SH-SY5Y (cell line): ENCODE results near the gene CNP.

Experiments
- GATA2 ChIP-seq: IDR thresholded peaks from 2 replicates; pipeline ENCODE4 v1.6.1; 2011; ENCODE audit warnings: mild to moderate bottlenecking, low read depth, low read length
- GATA3 ChIP-seq: IDR thresholded peaks from 2 replicates; pipeline ENCODE4 v1.6.1; 2011; ENCODE audit warnings: low read depth, mild to moderate bottlenecking, low read length, moderate library complexity

DNA sequence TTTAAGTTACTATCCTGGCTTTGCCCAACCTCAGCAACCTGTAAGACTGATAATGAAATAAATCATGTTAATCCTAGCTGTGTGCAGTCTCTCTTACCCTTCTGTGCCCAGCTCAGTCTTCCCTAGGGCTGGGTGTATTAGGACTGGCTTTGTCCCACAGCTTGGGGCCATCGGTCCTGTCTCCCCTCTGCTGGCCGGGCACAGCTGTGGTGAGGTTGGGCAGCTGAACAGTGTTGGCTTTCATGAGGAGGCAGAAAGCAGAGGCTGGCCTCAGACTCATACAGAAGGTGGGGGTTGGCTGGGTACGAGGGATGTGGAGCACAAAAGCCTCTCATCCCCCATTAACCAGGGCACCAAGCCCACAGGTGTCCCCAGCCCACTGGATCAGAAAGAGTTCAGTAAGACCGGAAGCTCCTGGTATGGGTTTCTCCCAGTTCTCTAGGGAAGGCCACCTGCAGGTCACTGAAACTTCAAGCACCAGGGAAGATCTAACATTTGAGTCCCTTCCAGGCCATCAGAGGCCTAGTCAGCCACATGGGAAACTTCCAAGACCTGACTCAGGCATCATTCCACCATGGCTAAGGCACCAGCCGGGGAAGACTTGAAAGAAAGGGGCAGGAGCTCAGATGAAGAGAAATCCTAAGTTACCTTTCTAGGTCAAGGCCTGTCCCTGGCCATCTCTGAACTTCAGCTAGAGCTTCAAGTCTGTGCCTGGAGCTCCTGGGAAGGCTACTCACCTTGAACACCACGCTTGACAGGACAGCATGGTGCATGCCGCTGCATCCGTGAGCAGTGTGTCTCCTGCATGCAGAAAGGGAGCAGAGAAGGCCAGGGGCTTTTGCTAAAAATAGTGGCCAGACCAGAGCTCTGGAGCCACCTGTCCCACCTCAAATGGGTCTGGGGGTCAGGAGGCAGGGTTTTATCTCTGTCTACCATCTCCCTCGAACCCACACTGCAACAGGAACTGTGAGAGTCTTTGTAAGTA lies 8.8 kb downstream of the CNP start:
- TF ChIP-seq GATA3 (no peak), GATA2 (no peak)
